T follicular helper cell (primary cell): Measurements from ENCODE around the gene CAVIN2.
"Not testable (repeated sequence)": the region's sequence is repeated elsewhere in the genome, so short reads cannot be mapped to it uniquely, and the experiment has no call there.

Experiments
- DNase-seq: peaks from one replicate; pipeline ENCODE4 v3.0.0-alpha.2; 2020; ENCODE audit warnings: low read depth

The CAVIN2 gene

DNA sequence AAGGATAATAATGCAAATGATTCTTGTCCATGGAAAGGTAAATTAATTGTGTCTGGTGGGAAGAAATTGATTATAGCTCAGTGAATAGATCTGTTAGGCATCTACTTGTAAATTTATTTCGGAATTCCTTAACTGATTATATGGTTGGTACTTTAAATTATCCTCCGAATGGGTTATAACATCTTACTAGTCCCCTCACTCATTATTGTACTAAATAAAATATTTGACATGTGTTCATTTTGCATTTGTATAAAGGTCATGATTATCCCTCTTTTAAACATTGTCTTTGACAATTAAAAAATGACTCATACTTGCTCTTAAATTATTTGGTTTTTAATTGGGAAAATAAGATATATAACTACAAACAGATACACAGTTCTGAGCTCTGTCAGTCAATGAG lies 47.4 kb downstream of the CAVIN2 start:
- no peak for DNase-seq

DNA sequence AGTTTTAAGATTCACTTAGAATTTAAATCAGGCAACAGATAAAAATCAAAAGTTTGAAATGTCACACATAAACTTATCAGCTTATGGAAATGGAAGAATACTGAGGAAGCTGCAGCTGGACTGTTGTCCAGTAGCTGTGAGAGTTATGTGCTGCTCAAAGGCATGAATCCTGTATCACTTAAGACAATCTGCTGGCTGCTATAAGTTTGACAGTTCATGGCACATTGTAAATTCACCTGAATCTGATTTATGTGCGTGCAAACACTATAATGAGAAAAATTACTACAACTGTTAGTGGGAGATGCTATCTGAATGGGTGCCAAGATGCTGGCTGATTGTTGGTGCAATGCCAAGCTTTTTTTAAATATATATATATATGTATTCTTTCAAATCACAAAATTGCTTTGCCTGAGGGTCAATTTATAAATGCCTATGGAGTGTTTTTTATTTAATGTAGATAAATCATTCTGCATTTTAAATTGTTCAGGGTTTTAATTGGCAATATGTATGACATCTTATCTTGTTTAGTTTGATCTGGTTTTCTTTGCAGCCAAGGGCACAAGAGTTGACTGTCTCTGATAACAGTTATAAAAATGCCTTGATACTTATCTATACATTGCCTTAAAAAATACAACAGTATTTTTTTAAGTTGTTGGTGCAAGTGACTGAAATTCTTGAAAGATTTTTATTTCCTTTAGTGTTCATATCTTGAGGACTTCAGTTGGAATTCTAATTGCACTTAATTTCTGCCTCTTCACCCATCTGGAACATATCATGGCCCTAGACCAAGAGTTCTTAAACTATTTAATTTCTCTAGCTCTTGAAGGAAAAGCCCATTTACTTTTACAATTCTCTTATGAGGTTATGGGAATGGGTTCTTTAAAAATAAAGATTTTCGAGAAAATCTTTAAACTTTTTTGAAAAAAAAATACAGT lies 48.7 kb downstream of the CAVIN2 start:
- DNase-seq = no peak

DNA sequence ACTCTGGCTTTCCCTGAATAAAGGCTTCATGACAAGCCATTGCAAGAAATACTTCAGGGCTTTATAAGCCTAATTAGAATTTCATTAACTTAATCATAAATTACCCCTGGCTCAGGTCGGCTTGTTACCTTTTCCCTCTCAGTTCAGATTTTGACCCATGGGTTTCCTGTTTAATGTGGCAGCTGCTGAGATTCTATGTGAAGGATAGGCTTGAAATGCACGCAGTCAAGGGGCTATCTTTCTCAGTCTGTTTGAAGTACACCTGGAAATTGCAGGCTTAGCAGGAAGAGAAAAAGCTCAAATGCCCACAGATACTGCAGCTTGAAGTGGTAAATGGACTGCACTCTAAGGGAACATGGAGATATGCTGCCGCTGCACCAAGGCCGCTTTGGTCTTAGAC lies 49.4 kb downstream of the CAVIN2 start:
- no peak for DNase-seq

DNA sequence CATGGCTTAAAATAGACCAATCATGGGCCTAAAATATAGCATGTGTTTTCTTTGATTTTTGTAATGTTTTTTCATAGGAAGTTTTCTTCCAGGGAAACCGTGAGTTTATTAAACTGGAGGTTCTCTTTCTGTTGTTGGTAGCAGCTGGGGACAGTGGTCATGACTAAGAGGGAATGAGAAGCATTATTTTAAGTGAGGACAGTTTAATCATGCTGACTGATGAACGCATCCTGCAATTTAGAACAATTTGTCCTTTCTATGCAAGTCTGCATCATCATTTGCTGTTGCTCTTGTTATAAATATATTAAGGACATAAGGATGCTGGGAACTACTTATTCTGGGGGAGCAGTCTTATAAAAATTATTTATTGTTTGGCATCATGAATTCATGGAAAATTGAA lies 51.2 kb downstream of the CAVIN2 start:
- DNase-seq = no peak

- DNase-seq = no peak
These were observed 54.8 kb downstream of the CAVIN2 start for GRCh38 chr2:191791953-191792560.

DNA sequence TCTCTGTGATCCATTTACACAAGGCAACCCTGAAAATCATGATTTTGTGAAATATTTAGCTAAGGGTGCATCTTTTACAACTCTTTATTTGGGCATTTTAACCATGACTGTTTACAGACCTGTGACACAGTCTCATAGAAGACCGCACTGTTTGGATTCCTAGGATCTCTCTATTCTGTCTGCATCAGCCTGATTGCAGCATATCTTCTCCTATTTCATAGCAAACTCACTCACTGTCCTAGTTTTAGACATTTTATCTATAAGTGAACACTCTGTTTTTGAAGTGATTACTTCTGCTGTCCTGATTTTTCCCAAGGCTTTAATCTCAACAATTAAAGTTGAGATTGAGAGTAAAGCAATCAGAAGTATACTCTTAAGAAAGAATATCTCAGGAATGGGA lies 56.2 kb downstream of the CAVIN2 start:
- DNase-seq = no peak

GRCh38 chr2:191789796-191790195 lies 57.1 kb downstream of the CAVIN2 start:
- DNase-seq = no peak

DNA sequence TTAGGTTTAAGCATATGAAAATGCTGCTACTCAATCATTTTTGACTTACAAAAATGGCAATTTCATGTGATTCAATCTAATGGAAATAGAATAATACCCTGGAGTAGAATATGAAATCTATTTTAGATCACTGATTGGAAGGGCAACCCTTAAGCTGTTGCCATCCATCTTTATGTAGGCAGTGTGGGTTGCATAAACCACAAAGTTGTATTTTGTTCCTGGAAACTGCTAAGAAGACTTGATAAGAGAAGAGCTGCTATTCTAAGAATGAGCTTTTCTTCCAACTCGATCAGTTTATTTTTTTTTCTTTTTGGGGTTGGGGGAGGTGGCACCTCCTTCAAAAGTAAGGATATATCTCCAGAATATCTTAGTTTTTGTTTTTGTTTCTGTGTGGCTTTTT lies 60.2 kb downstream of the CAVIN2 start:
- DNase-seq = no peak

DNA sequence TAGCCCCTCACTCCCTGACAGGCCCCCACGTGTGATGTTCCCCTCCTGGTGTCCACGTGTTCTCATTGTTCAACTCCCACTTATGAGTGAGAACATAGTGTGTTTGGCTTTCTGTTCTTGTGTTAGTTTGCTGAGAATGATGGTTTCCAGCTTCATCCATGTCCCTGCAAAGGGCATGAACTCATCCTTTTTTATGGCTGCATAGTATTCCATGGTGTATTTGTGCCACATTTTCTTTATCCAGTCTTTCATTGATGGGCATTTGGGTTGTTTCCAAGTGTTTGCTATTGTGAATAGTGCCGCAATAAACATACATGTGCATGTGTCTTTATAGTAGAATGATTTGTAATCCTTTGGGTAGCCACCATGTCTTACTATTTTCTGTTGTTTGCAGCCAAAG lies 61.2 kb downstream of the CAVIN2 start:
- DNase-seq = not testable (repeated sequence)
